CD14-positive monocyte (primary cell): Measurements from ENCODE around the gene SHISA6. TPM values are rescaled to one million over a fixed set of nuclear protein-coding genes. Genes with fewer than 3 reads are reported as not detected.

Source experiments
- DNase-seq, 3 donors: peaks; one replicate each; pipeline ENCODE4 v3.0.0-alpha.2; 2011 to 2022
- H2AFZ ChIP-seq: 2 replicates; pipeline ENCODE4 v1.6.0; 2012; ENCODE audit warnings: mild to moderate bottlenecking, low read depth, low read length, inconsistent platforms; ENCODE audit not compliant: insufficient read depth, poor library complexity, severe bottlenecking
- H3K27ac ChIP-seq, 2 donors: 1 replicate in 1 of 2; 2 replicates in 1 of 2; pipeline ENCODE4 v1.5.1; 2012 to 2013; ENCODE audit warnings: low read length in 2 of 2, control low read depth in 1 of 2, inconsistent platforms in 1 of 2, low read depth in 1 of 2, mild to moderate bottlenecking in 1 of 2
- H3K27me3 ChIP-seq, 2 donors: one replicate each; pipeline versions ENCODE4 v1.6.0 to v1.6.1; 2011 to 2013; ENCODE audit warnings: low read length in 2 of 2; ENCODE audit not compliant: control insufficient read depth in 2 of 2, insufficient read depth in 2 of 2
- H3K36me3 ChIP-seq, 2 donors: replicated peaks in 1 of 2; 1 replicate in 1 of 2; 2 replicates in 1 of 2; pipeline versions ENCODE4 v1.5.1 to v1.6.1; 2012 to 2013; ENCODE audit warnings: low read length in 2 of 2, control low read depth in 1 of 2, inconsistent platforms in 1 of 2, mild to moderate bottlenecking in 1 of 2; ENCODE audit not compliant: insufficient read depth in 2 of 2, control insufficient read depth in 1 of 2
- H3K4me1 ChIP-seq, 2 donors: 1 replicate in 1 of 2; 2 replicates in 1 of 2; pipeline versions ENCODE4 v1.5.1 to v1.6.1; 2012 to 2013; ENCODE audit warnings: low read length in 2 of 2, control low read depth in 1 of 2, inconsistent platforms in 1 of 2, mild to moderate bottlenecking in 1 of 2, moderate library complexity in 1 of 2; ENCODE audit not compliant: insufficient read depth in 2 of 2, control insufficient read depth in 1 of 2
- H3K4me2 ChIP-seq: replicated peaks from 2 replicates; pipeline ENCODE3; 2012; ENCODE audit warnings: low read length, moderate library complexity, mild to moderate bottlenecking; ENCODE audit not compliant: poor library complexity, severe bottlenecking; ENCODE audit errors: extremely low read depth
- H3K4me3 ChIP-seq, 3 experiments: fragments of 200-600 bp in 1 of 3; sonication (generic) in 1 of 3; replicated peaks in 1 of 3; 1 replicate in 2 of 3; 2 replicates in 1 of 3; pipeline ENCODE4 v1.5.1; 2011 to 2013; ENCODE audit warnings: low read length in 3 of 3, mild to moderate bottlenecking in 3 of 3, control low read depth in 2 of 3, low read depth in 2 of 3, inconsistent platforms in 1 of 3, moderate library complexity in 1 of 3
- H3K79me2 ChIP-seq: 2 replicates; pipeline ENCODE4 v1.6.0; 2012; ENCODE audit warnings: mild to moderate bottlenecking, control low read depth, inconsistent platforms, low read length, moderate library complexity; ENCODE audit not compliant: insufficient read depth
- H3K9ac ChIP-seq: 2 replicates; pipeline ENCODE4 v1.6.0; 2017; ENCODE audit warnings: low read length, mild to moderate bottlenecking; ENCODE audit not compliant: insufficient read depth, poor library complexity, severe bottlenecking
- H3K9me3 ChIP-seq, 2 donors: replicated peaks in 1 of 2; 1 replicate in 1 of 2; 2 replicates in 1 of 2; pipeline versions ENCODE4 v1.5.1 to v1.6.1; 2012 to 2013; ENCODE audit warnings: low read length in 2 of 2, control low read depth in 1 of 2; ENCODE audit not compliant: control insufficient read depth in 1 of 2, insufficient read depth in 1 of 2
- H4K20me1 ChIP-seq: 2 replicates; pipeline ENCODE4 v1.6.0; 2012; ENCODE audit warnings: mild to moderate bottlenecking, low read length, control low read depth, moderate library complexity; ENCODE audit not compliant: insufficient read depth
- H3K27ac Mint-ChIP-seq, 7 donors: one replicate each; pipeline ENCODE4 v1.8.0; 2020; ENCODE audit warnings: mild to moderate bottlenecking in 7 of 7, mixed read lengths in 7 of 7, moderate library complexity in 6 of 7, inconsistent platforms in 2 of 7
- H3K27me3 Mint-ChIP-seq, 3 donors: one replicate each; pipeline ENCODE4 v1.8.0; 2021 to 2022; ENCODE audit warnings: low read depth in 3 of 3, mild to moderate bottlenecking in 3 of 3, mixed read lengths in 3 of 3, moderate library complexity in 3 of 3, inconsistent platforms in 1 of 3
- H3K36me3 Mint-ChIP-seq, 2 donors: one replicate each; pipeline ENCODE4 v1.8.0; 2020; ENCODE audit warnings: mixed read lengths in 2 of 2, inconsistent platforms in 1 of 2, mild to moderate bottlenecking in 1 of 2
- H3K4me1 Mint-ChIP-seq: one replicate; pipeline ENCODE4 v1.8.0; 2020; ENCODE audit warnings: mild to moderate bottlenecking, mixed read lengths
- H3K4me3 Mint-ChIP-seq, 2 donors: one replicate each; pipeline ENCODE4 v1.8.0; 2020; ENCODE audit warnings: mild to moderate bottlenecking in 2 of 2, mixed read lengths in 2 of 2, moderate library complexity in 1 of 2
- H3K9me3 Mint-ChIP-seq, 7 donors: one replicate each; pipeline ENCODE4 v1.8.0; 2020 to 2022; ENCODE audit warnings: mixed read lengths in 7 of 7, mild to moderate bottlenecking in 6 of 7, moderate library complexity in 6 of 7, inconsistent platforms in 2 of 7
- WGBS: methylation state at CpG from one replicate; pipeline ENCODE4 v1.1.5; 2013; ENCODE audit warnings: missing lambda C conversion rate; ENCODE audit not compliant: insufficient coverage; 5-methylcytosine and 5-hydroxymethylcytosine counted together
- intact Hi-C, 2 donors: fragments of 100-400 bp; cut with micrococcal nuclease; formaldehyde crosslinking; loops; one replicate each; pipeline versions ENCODE4 v1.15.0 to v1.15.1; 2023
- polyA plus RNA-seq, 3 donors: library from polyadenylated mRNA; depleted of rRNA in 1 of 3; unstranded in 2 of 3; stranded (reverse) in 1 of 3; fragments of 300-500 nt in 2 of 3; fragments of >200 nt in 1 of 3; fragmentation: Illumina TruSeq in 2 of 3; gene quantifications; 1 replicate in 2 of 3; 2 replicates in 1 of 3; pipeline ENCODE4 v1.2.3, GENCODE V29; 2012 to 2021
- TF ChIP-seq, protein P1 (sequence below): fragments of 200-600 bp; IDR thresholded peaks from one replicate; pipeline ENCODE4 v1.8.0; 2022; ENCODE audit warnings: antibody characterized with exemption, mild to moderate bottlenecking

Gene SHISA6
- polyA plus RNA-seq, 3 donors = not detected

DNA sequence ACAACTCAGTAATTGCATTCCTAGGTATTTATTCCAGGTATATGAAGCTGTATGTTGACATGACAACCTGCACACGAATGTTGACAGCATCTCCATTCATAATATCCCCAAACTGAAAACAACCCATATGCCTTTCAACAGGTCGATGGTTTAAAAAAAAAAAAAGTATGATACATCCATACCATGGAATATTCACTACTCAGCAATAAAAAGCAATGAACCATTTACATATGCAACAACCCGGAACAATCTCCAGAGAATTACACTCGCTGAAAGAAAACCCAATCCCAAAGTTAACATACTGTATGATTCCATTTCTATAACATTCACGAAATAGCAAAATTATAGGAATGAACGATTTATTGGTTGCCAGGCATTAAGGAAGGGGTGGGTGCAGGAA, 304.0 kb downstream of the SHISA6 start:
- no peaks in the 10 kb centered on the region for H3K79me2 ChIP-seq
- no peak overlapping the region for H2AFZ ChIP-seq
- no peaks in the 10 kb centered on the region for H3K4me1 ChIP-seq
- no peaks in the 10 kb centered on the region for H3K27me3 ChIP-seq
- no peak overlapping the region for H3K9ac ChIP-seq
- DNase-seq = no peak
- no peak overlapping the region for H3K4me3 Mint-ChIP-seq
- no peak overlapping the region for H3K4me3 ChIP-seq
- no peak overlapping the region for H3K27ac Mint-ChIP-seq
- intact Hi-C loops = no loop called here
- no peak overlapping the region for H3K4me2 ChIP-seq
- no peaks in the 10 kb centered on the region for H3K36me3 Mint-ChIP-seq
- TF ChIP-seq, protein P1, sequence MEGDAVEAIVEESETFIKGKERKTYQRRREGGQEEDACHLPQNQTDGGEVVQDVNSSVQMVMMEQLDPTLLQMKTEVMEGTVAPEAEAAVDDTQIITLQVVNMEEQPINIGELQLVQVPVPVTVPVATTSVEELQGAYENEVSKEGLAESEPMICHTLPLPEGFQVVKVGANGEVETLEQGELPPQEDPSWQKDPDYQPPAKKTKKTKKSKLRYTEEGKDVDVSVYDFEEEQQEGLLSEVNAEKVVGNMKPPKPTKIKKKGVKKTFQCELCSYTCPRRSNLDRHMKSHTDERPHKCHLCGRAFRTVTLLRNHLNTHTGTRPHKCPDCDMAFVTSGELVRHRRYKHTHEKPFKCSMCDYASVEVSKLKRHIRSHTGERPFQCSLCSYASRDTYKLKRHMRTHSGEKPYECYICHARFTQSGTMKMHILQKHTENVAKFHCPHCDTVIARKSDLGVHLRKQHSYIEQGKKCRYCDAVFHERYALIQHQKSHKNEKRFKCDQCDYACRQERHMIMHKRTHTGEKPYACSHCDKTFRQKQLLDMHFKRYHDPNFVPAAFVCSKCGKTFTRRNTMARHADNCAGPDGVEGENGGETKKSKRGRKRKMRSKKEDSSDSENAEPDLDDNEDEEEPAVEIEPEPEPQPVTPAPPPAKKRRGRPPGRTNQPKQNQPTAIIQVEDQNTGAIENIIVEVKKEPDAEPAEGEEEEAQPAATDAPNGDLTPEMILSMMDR = no peak
- no peaks in the 10 kb centered on the region for H4K20me1 ChIP-seq
- H3K27me3 Mint-ChIP-seq = peaks cover 0 to 5% (median 0%) of the 10 kb centered on the region in 3 donors
- no peak overlapping the region for H3K27ac ChIP-seq
- no CpG with 5 or more reads among the region's 6 CpGs for WGBS
- peaks cover 0 to 24% (median 9%) of the 10 kb centered on the region in 7 donors for H3K9me3 Mint-ChIP-seq
- H3K36me3 ChIP-seq = no peaks in the 10 kb centered on the region
- H3K9me3 ChIP-seq = peaks cover 17 to 34% of the 10 kb centered on the region in 2 donors
- H3K4me1 Mint-ChIP-seq = no peaks in the 10 kb centered on the region

DNA sequence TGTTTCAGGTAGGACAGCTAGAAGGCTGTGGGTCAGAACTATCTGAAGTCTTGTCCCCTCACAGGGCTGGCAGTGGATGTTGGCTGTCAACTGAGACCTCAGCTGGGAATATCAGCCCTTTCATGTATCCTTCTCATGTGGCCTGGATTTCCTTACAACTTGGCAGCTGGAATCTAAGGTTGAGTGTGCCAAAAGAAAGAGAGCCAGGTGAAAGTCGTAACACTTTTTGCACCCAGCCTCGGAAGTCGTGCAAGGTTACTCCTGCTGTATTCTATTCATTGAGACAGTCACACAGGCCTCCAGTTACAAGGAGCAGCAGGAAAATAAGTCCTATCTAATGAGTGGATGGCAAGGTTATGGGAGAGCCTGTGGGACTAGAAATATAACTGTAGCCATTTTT, 304.7 kb downstream of the SHISA6 start:
- intact Hi-C loops = no loop called here
- 88% methylated on average over 3 of the region's 3 CpGs for WGBS
- H3K27me3 ChIP-seq = no peaks in the 10 kb centered on the region
- Mint-ChIP-seq H3K4me1 (no peaks in the 10 kb centered on the region), H3K9me3 (peaks cover 0 to 20% (median 9%) of the 10 kb centered on the region in 7 donors), H3K4me3 (no peak overlapping the region), H3K36me3 (no peaks in the 10 kb centered on the region), H3K27ac (no peak overlapping the region), H3K27me3 (peaks cover 0 to 5% (median 0%) of the 10 kb centered on the region in 3 donors)
- H3K9ac ChIP-seq = no peak overlapping the region
- no peaks in the 10 kb centered on the region for H3K79me2 ChIP-seq
- H3K4me1 ChIP-seq = no peaks in the 10 kb centered on the region
- no peaks in the 10 kb centered on the region for H4K20me1 ChIP-seq
- H3K36me3 ChIP-seq = no peaks in the 10 kb centered on the region
- peaks cover 17 to 29% of the 10 kb centered on the region in 2 donors for H3K9me3 ChIP-seq
- no peak overlapping the region for H3K4me2 ChIP-seq
- no peak overlapping the region for H3K27ac ChIP-seq
- TF ChIP-seq, protein P1 = no peak
- H3K4me3 ChIP-seq = no peak overlapping the region
- no peak overlapping the region for H2AFZ ChIP-seq
- no peak for DNase-seq
